Activated T-cell treated with anti-CD3 and anti-CD28 coated beads, Interleukin-2, amount 50 U/mL, for 72 hours (primary cell): ENCODE data around the gene ETV4. TPM values are rescaled to one million over a fixed set of nuclear protein-coding genes. Genes with fewer than 3 reads are reported as not detected.
A peak's percentile ranks its signal among the peaks of the same experiment; 100 is the strongest.

Experiments
- ATAC-seq, 2 donors: fragments of 150-1000 bp; cut with Tn5 transposase; replicated peaks in 1 of 2; 2 replicates each; pipeline ENCODE4 v1.10.0; 2021; ENCODE audit warnings: moderate library complexity in 2 of 2, mild to moderate bottlenecking in 1 of 2
- DNase-seq, 2 donors: peaks; one replicate each; pipeline ENCODE4 v3.0.0; 2021 to 2022; ENCODE audit warnings: mixed read lengths in 1 of 2
- H3K27ac Mint-ChIP-seq: one replicate; pipeline ENCODE4 v1.8.0; 2022; ENCODE audit warnings: mild to moderate bottlenecking, moderate library complexity, mixed read lengths
- H3K27me3 Mint-ChIP-seq: one replicate; pipeline ENCODE4 v1.8.0; 2022; ENCODE audit warnings: low read depth, mixed read lengths
- H3K36me3 Mint-ChIP-seq, 2 donors: one replicate each; pipeline ENCODE4 v1.8.0; 2022; ENCODE audit warnings: mixed read lengths in 2 of 2, mild to moderate bottlenecking in 1 of 2; ENCODE audit not compliant: insufficient read depth in 2 of 2
- H3K4me1 Mint-ChIP-seq: one replicate; pipeline ENCODE4 v1.8.0; 2022; ENCODE audit warnings: low read depth, mixed read lengths
- H3K4me3 Mint-ChIP-seq, 2 donors: one replicate each; pipeline ENCODE4 v1.8.0; 2022; ENCODE audit warnings: mild to moderate bottlenecking in 2 of 2, mixed read lengths in 2 of 2, moderate library complexity in 2 of 2
- H3K9me3 Mint-ChIP-seq, 2 donors: one replicate each; pipeline ENCODE4 v1.8.0; 2022; ENCODE audit warnings: mixed read lengths in 2 of 2
- total RNA-seq, 2 donors: library from RNA; stranded (reverse); gene quantifications; one replicate each; pipeline ENCODE4 v1.2.3, GENCODE V29; 2022

Gene ETV4
- 1 to 10 TPM; 1.2 to 2.1 TPM for total RNA-seq

GRCh38 chr17:43546319-43547188 lies at the start of gene ETV4:
Gene ETV4, minus strand, starts transcription at chr17:43546340. Its CDS starts 723 bp downstream, at chr17:43545617.
- peaks cover 0 to 2% of the 10 kb centered on the region in 2 donors for H3K36me3 Mint-ChIP-seq
- ATAC-seq (peak; percentile 89), DNase-seq (peak; percentile 93 to 94)
- peaks cover 17% of the 10 kb centered on the region for H3K4me1 Mint-ChIP-seq
- H3K27me3 Mint-ChIP-seq: peaks cover 64% of the 10 kb centered on the region
- peak within 1 kb of the TSS; percentile 54 for H3K27ac Mint-ChIP-seq
- peak within 1 kb of the TSS; percentile 79 to 88 for H3K4me3 Mint-ChIP-seq
- H3K9me3 Mint-ChIP-seq: no peaks in the 10 kb centered on the region

- DNase-seq: no peak
- H3K27me3 Mint-ChIP-seq: no peaks in the 10 kb centered on the region
- no peaks in the 10 kb centered on the region for H3K4me1 Mint-ChIP-seq
- H3K9me3 Mint-ChIP-seq: no peaks in the 10 kb centered on the region
- H3K36me3 Mint-ChIP-seq: no peaks in the 10 kb centered on the region
- ATAC-seq: no peak
- H3K4me3 Mint-ChIP-seq: no peak overlapping the region
- H3K27ac Mint-ChIP-seq: no peak overlapping the region
Measured at GRCh38 chr17:43595466-43595865, 49.3 kb upstream of the ETV4 start.

- H3K27me3 Mint-ChIP-seq: no peaks in the 10 kb centered on the region
- DNase-seq: no peak
- H3K27ac Mint-ChIP-seq: no peak overlapping the region
- no peaks in the 10 kb centered on the region for H3K36me3 Mint-ChIP-seq
- H3K4me1 Mint-ChIP-seq: no peaks in the 10 kb centered on the region
- no peak for ATAC-seq
- no peaks in the 10 kb centered on the region for H3K9me3 Mint-ChIP-seq
- no peak overlapping the region for H3K4me3 Mint-ChIP-seq
Measured at GRCh38 chr17:43591779-43592562, 45.8 kb upstream of the ETV4 start.

- Mint-ChIP-seq H3K4me1 (no peaks in the 10 kb centered on the region), H3K4me3 (no peak overlapping the region), H3K27me3 (no peaks in the 10 kb centered on the region), H3K27ac (no peak overlapping the region), H3K9me3 (no peaks in the 10 kb centered on the region), H3K36me3 (no peaks in the 10 kb centered on the region)
- ATAC-seq (no peak), DNase-seq (no peak)
Measured at GRCh38 chr17:43591001-43591400, 44.9 kb upstream of the ETV4 start.

- Mint-ChIP-seq H3K4me1 (no peaks in the 10 kb centered on the region), H3K27ac (no peak overlapping the region), H3K9me3 (no peaks in the 10 kb centered on the region), H3K4me3 (no peak overlapping the region), H3K36me3 (no peaks in the 10 kb centered on the region), H3K27me3 (no peaks in the 10 kb centered on the region)
- DNase-seq: no peak
- no peak for ATAC-seq
Measured at GRCh38 chr17:43588664-43589435, 42.7 kb upstream of the ETV4 start.

GRCh38 chr17:43588121-43588520 lies 42.0 kb upstream of the ETV4 start:
- Mint-ChIP-seq H3K9me3 (no peaks in the 10 kb centered on the region), H3K36me3 (no peaks in the 10 kb centered on the region), H3K27me3 (no peaks in the 10 kb centered on the region), H3K4me1 (no peaks in the 10 kb centered on the region), H3K27ac (no peak overlapping the region), H3K4me3 (no peak overlapping the region)
- ATAC-seq: no peak
- no peak for DNase-seq

GRCh38 chr17:43587647-43588046 lies 41.5 kb upstream of the ETV4 start:
- ATAC-seq (no peak), DNase-seq (no peak)
- Mint-ChIP-seq H3K4me3 (no peak overlapping the region), H3K36me3 (no peaks in the 10 kb centered on the region), H3K27me3 (no peaks in the 10 kb centered on the region), H3K4me1 (no peaks in the 10 kb centered on the region), H3K27ac (no peak overlapping the region), H3K9me3 (no peaks in the 10 kb centered on the region)

- ATAC-seq (no peak), DNase-seq (no peak)
- H3K4me3 Mint-ChIP-seq: no peak overlapping the region
- H3K27me3 Mint-ChIP-seq: peaks cover 2% of the 10 kb centered on the region
- H3K4me1 Mint-ChIP-seq: peaks cover under 1% of the 10 kb centered on the region
- H3K36me3 Mint-ChIP-seq: no peaks in the 10 kb centered on the region
- no peak overlapping the region for H3K27ac Mint-ChIP-seq
- no peaks in the 10 kb centered on the region for H3K9me3 Mint-ChIP-seq
Measured at GRCh38 chr17:43584666-43585102, 38.5 kb upstream of the ETV4 start.

- Mint-ChIP-seq H3K4me3 (no peak overlapping the region), H3K27ac (no peak overlapping the region), H3K9me3 (no peaks in the 10 kb centered on the region), H3K4me1 (peaks cover 14% of the 10 kb centered on the region), H3K36me3 (no peaks in the 10 kb centered on the region), H3K27me3 (peaks cover 9% of the 10 kb centered on the region)
- DNase-seq (no peak), ATAC-seq (no peak)
Measured at GRCh38 chr17:43583332-43583731, 37.2 kb upstream of the ETV4 start.

- ATAC-seq (no peak), DNase-seq (no peak)
- no peak overlapping the region for H3K4me3 Mint-ChIP-seq
- peaks cover 9% of the 10 kb centered on the region for H3K27me3 Mint-ChIP-seq
- H3K9me3 Mint-ChIP-seq: no peaks in the 10 kb centered on the region
- no peaks in the 10 kb centered on the region for H3K36me3 Mint-ChIP-seq
- peaks cover 16% of the 10 kb centered on the region for H3K4me1 Mint-ChIP-seq
- H3K27ac Mint-ChIP-seq: no peak overlapping the region
Measured at GRCh38 chr17:43581613-43582012, 35.5 kb upstream of the ETV4 start.

- H3K36me3 Mint-ChIP-seq: no peaks in the 10 kb centered on the region
- no peaks in the 10 kb centered on the region for H3K9me3 Mint-ChIP-seq
- peaks cover 9% of the 10 kb centered on the region for H3K27me3 Mint-ChIP-seq
- ATAC-seq: no peak
- no peak for DNase-seq
- H3K27ac Mint-ChIP-seq: no peak overlapping the region
- H3K4me1 Mint-ChIP-seq: peaks cover 16% of the 10 kb centered on the region
- no peak overlapping the region for H3K4me3 Mint-ChIP-seq
Measured at GRCh38 chr17:43581130-43581529, 35.0 kb upstream of the ETV4 start.

- H3K4me3 Mint-ChIP-seq: no peak overlapping the region
- no peak overlapping the region for H3K27ac Mint-ChIP-seq
- ATAC-seq (no peak), DNase-seq (no peak)
- no peaks in the 10 kb centered on the region for H3K36me3 Mint-ChIP-seq
- H3K4me1 Mint-ChIP-seq: peaks cover 16% of the 10 kb centered on the region
- no peaks in the 10 kb centered on the region for H3K9me3 Mint-ChIP-seq
- peaks cover 11% of the 10 kb centered on the region for H3K27me3 Mint-ChIP-seq
Measured at GRCh38 chr17:43579566-43580140, 33.5 kb upstream of the ETV4 start.
